HG03460 (cell line): ENCODE data around the gene PCDHGA5.
"Not testable (repeated sequence)": the region's sequence is repeated elsewhere in the genome, so short reads cannot be mapped to it uniquely, and the experiment has no call there.

ENCODE experiments used
- ATAC-seq: cut with Tn5 transposase; IDR thresholded peaks from one replicate; pipeline ENCODE4 v1.9.1; 2021; ENCODE audit not compliant: unreplicated experiment

PCDHGA5 gene

DNA sequence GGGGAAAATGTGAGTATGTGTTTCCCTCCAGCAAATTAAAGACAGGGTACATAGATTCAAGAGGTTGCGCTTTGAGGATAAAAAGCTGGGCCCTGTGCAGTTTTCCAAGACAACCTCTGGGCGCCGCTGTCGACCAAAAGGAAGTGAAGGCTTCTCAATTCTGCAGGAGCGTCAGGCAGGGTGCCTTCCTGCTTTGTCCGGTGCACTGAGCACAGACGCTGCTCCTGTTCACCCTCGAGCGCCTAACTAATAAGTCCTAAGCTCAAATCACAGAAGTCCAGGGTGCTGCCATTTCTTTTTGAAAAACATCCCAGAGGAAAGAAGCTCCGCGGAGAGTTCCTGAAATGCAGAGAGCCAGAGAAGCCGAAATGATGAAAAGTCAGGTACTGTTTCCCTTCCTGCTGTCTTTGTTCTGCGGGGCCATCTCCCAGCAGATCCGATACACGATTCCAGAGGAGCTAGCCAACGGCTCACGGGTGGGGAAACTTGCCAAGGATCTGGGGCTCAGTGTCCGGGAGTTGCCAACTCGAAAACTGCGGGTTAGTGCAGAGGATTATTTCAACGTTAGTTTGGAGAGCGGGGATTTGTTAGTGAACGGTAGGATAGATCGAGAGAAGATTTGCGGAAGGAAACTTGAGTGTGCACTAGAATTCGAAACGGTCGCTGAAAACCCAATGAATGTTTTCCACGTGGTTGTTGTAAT, 13.9 kb upstream of the PCDHGA5 start, which contains the start of gene PCDHGB1:
Gene PCDHGB1 (plus strand): TSS at position 183 of the 703 bp plus-strand sequence. CDS start 162 bp downstream, at position 345.
- ATAC-seq, result no peak

DNA sequence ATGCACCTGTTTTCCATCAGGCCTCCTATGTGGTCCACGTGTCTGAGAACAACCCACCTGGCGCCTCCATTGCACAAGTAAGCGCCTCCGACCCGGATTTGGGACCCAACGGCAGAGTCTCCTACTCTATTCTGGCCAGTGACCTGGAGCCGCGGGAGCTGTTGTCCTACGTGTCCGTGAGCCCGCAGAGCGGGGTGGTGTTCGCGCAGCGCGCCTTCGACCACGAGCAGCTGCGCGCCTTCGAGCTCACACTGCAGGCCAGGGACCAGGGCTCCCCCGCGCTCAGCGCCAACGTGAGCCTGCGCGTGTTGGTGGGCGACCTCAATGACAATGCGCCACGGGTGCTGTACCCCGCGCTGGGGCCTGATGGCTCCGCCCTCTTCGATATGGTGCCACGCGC, 12.4 kb upstream of the PCDHGA5 start:
- no peak for ATAC-seq

DNA sequence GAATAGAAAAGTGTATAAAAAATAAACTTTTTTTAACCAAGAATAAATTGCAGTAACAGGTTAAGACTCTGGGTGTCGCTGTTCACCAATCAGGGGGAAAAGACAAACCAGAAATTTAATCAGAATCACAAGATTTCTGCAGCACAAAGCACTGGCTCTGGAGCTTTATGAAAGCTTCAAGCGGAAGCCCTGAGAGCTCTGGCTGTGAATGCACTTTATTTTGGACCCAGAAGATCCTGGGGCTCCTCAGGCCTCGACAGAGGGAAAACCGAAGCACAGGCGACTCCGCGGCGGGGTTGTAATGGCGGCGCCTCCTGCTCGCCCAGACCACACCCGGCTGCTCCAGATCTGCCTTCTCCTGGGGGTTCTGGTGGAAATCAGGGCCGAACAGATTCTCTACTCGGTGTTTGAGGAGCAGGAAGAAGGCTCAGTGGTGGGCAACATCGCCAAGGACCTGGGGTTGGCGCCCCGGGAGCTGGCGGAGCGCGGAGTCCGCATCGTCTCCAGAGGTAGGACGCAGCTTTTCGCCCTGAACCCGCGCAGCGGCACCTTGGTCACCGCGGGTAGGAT, 9.0 kb upstream of the PCDHGA5 start, which contains the start of gene PCDHGA4:
Gene PCDHGA4 (plus strand): TSS at position 122 of the 570 bp plus-strand sequence. CDS start 87 bp downstream, at position 209.
- no peak for ATAC-seq

DNA sequence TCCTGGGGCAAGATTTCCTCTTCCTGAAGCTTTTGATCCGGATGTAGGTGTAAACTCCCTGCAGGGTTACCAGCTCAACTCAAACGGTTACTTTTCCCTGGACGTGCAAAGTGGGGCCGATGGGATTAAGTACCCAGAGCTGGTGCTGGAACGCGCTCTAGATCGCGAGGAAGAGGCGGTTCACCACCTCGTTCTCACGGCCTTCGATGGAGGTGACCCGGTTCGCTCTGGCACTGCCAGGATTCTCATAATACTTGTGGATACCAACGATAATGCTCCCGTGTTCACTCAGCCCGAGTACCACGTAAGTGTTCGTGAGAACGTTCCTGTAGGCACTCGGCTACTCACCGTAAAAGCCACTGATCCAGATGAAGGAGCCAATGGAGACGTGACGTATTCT, 8.3 kb upstream of the PCDHGA5 start:
- ATAC-seq, result no peak

DNA sequence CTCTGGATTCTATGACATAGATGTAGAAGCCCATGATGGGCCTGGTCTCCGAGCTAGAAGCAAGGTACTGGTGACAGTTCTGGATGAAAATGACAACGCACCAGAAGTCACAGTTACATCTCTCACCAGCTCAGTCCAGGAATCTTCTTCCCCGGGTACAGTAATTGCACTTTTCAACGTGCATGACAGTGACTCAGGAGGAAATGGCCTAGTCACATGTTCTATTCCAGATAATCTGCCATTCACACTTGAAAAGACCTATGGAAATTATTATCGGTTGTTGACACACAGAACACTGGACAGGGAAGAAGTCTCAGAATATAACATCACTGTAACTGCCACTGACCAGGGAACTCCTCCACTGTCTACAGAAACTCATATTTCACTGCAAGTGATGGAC, 7.8 kb upstream of the PCDHGA5 start:
- no peak for ATAC-seq

DNA sequence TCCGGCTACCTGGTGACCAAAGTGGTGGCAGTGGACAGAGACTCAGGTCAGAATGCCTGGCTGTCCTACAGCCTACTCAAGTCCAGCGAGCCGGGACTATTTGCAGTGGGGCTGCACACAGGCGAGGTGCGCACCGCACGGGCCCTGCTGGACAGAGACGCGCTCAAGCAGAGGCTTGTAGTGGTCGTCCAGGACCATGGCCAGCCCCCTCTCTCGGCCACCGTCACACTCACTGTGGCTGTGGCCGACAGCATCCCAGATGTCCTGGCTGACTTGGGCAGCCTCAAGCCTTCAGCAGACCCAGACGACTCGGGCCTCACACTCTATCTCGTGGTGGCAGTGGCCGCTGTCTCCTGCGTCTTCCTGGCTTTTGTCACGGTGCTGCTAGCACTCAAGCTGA, 7.0 kb upstream of the PCDHGA5 start:
- no peak for ATAC-seq

DNA sequence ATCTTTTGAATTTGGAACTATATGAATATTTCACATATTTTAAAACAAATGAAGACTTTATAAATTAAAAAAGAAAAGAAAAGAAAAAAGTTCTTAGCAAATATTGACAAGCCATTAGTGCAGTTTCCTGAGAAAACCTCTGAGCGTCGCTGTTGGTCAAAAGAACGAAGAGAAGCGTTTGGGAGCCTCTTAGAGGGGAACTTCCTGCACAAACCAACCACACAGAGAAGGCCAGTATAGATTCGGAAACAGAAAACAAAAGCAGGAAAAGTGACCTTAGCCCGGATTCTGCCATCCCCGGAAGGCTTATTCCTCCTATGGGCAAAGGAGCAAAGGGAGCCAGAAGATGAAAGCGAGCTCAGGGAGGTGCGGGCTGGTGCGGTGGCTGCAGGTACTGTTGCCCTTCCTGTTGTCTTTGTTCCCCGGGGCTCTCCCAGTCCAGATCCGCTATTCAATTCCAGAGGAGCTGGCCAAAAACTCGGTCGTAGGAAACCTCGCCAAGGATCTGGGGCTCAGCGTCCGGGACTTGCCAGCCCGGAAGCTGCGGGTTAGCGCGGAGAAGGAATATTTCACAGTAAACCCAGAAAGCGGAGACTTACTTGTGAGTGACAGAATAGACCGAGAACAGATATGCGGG, 4.1 kb upstream of the PCDHGA5 start, which contains the start of gene PCDHGB2:
Gene PCDHGB2 (plus strand): TSS at position 205 of the 637 bp plus-strand sequence. CDS start 142 bp downstream, at position 347.
- no peak for ATAC-seq

DNA sequence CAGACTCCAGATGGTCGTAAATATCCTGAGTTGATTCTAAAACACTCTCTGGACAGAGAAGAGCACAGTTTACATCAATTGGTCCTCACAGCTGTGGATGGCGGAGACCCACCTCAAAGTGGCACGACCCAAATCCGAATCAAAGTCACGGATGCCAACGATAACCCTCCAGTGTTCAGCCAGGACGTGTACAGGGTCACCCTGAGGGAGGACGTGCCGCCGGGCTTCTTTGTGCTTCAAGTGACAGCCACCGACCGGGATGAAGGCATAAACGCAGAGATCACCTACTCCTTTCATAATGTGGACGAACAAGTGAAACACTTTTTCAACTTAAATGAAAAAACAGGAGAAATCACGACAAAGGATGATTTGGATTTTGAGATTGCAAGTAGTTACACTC, 3.3 kb upstream of the PCDHGA5 start:
- ATAC-seq, result no peak

DNA sequence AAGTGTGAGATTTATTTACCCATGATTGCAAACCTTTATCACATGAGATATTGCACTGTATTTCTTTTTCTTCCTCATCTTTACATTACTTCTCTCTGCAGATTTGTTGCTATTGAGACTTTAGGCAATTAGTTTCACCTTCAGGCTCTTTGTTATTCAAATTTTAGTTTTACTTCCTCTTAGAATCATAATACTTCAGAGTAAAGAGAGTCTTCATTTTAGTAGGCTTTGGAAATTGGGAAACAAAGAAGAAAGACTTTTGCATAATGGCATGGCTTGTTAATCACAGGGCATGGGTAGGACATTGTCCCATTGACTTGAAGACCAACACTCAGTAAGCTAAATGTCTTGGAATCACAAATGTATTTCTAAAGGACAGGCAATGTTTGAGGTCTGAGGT, 1.2 kb upstream of the PCDHGA5 start:
- no peak for ATAC-seq

DNA sequence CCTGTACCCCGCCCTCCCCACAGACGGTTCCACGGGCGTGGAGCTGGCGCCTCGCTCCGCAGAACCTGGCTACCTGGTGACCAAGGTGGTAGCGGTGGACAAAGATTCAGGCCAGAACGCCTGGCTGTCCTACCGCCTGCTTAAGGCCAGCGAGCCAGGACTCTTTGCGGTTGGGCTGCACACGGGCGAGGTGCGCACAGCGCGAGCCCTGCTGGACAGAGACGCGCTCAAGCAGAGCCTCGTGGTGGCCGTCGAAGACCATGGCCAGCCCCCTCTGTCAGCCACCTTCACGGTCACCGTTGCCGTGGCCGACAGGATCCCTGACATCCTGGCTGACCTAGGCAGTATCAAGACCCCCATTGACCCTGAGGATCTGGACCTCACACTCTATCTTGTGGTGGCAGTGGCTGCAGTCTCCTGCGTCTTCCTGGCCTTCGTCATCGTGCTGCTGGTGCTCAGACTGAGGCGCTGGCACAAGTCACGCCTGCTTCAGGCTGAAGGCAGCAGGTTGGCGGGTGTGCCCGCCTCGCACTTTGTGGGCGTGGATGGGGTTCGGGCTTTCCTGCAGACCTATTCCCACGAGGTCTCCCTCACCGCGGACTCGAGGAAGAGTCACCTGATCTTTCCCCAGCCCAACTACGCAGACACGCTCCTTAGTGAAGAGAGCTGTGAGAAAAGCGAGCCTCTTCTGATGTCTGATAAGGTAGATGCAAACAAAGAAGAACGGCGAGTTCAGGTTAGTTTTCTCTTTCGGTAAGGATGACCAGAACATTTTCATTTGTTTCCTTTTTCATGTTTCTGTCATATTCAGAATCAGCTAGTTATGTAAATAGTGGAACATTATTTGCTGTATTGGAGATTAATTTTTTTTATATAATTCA, 2.3 kb downstream of the PCDHGA5 start:
- ATAC-seq, result no peak

DNA sequence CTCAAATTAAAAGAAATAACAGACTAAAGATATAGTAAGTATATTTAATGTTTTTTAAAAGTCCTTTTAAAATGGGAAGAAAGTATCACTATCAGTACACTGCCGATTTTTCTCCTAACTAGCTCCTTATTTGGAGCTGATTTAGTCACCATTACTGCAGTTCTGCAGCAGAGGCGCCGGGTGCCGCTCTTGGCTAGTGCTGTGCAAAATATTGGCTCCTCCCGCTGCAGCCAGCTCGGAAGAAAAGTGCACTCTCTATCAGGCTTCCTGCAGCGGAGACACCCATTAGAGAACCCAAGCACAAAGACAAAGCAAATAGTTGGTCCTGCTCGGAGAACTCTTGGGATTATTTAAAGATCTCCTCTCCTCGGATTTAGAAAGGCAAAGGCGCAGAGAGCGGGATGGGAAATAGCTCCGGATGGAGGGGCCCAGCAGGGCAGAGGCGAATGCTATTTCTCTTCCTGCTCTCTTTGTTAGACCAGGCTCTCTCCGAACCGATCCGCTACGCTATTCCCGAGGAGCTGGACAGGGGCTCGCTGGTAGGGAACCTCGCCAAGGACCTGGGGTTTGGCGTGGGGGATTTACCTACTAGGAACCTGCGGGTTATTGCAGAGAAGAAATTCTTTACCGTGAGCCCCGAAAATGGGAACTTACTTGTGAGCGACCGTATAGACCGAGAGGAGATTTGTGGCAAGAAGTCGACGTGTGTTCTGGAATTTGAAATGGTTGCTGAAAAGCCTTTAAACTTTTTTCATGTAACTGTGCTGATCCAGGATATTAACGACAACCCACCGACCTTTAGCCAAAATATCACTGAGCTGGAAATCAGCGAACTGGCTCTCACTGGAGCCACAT, 6.3 kb downstream of the PCDHGA5 start, which contains the start of gene PCDHGB3:
Gene PCDHGB3 (plus strand): TSS at position 249 of the 855 bp plus-strand sequence. CDS start 153 bp downstream, at position 402.
- ATAC-seq, result peak; percentile 88

DNA sequence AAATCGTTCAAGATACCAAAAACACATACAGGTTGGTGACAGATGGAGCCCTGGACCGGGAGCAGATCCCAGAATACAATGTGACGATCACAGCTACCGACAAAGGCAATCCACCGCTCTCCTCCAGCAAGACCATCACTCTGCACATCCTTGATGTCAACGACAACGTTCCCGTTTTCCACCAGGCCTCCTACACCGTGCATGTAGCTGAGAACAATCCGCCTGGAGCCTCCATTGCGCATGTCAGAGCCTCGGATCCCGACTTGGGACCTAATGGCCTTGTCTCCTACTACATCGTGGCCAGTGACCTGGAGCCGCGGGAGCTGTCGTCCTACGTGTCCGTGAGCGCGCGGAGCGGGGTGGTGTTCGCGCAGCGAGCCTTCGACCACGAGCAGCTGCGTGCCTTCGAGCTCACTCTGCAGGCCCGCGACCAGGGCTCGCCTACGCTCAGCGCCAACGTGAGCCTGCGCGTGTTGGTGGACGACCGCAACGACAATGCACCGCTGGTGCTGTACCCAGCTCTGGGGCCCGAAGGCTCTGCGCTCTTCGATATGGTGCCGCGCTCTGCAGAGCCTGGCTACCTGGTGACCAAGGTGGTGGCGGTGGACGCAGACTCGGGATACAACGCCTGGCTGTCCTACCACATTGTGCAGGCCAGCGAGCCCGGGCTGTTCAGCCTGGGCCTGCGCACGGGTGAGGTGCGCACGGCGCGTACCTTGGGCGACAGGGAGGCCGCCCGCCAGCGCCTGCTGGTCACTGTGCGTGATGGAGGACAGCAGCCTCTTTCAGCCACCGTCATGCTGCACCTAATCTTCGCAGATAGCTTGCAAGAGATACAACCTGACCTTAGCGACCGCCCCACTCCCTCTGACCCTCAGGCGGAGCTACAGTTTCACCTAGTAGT, 7.9 kb downstream of the PCDHGA5 start:
- no peak for ATAC-seq

DNA sequence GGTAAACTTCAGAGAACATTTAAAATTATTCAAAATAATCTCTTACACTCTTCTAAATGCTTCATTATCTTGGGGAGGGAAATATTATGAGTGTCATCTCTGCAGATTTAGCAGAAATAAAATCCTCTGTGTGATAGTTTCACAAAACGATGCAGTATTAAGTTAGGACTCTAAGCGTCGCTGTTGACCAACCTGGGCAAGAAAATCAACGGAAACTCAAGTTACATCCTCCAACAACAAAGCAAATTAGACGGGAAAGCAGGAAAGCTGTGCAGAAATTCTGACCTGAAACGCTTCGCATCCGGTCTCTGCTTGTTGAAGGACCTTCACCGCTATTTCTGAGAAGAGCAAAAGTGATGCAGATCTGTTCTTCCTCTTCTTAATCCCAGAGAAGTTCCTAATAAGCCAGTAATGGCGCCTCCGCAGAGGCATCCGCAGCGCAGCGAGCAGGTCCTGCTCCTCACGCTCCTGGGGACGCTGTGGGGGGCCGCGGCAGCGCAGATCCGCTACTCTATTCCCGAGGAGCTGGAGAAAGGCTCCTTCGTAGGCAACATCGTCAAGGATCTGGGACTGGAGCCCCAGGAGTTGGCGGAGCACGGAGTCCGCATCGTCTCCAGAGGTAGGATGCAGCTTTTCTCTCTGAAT, 9.8 kb downstream of the PCDHGA5 start, which contains the start of gene PCDHGA6:
Gene PCDHGA6 (plus strand): TSS at position 219 of the 645 bp plus-strand sequence. CDS start 193 bp downstream, at position 412.
- ATAC-seq, result no peak

DNA sequence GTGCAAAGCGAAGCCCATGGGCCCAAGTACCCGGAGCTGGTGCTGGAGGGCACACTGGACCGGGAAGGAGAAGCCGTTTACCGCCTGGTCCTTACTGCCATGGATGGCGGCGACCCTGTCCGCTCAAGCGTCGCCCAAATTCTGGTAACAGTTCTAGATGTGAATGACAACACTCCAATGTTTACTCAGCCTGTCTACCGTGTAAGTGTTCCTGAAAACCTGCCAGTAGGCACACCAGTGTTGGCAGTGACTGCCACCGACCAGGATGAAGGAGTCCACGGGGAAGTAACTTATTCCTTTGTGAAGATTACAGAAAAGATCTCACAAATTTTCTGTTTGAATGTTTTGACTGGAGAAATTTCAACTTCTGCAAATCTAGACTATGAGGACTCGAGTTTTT, 10.7 kb downstream of the PCDHGA5 start:
- no peak for ATAC-seq

DNA sequence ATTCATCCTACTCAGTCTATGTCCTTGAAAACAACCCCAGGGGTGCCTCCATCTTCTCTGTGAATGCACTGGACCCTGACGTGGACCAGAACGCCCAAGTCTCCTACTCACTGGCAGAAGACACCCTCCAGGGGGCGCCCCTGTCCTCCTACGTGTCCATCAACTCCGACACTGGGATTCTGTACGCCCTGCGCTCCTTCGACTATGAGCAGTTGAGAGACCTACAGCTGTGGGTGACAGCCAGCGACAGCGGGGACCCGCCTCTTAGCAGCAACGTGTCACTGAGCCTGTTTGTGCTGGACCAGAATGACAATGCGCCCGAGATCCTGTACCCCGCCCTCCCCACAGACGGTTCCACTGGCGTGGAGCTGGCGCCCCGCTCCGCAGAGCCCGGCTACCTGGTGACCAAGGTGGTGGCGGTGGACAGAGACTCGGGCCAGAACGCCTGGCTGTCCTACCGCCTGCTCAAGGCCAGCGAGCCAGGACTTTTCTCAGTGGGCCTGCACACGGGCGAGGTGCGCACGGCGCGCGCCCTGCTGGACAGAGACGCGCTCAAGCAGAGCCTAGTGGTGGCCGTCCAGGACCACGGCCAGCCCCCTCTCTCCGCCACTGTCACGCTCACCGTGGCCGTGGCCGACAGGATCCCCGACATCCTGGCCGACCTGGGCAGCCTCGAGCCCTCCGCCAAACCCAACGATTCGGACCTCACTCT, 11.6 kb downstream of the PCDHGA5 start:
- not testable (repeated sequence) for ATAC-seq

DNA sequence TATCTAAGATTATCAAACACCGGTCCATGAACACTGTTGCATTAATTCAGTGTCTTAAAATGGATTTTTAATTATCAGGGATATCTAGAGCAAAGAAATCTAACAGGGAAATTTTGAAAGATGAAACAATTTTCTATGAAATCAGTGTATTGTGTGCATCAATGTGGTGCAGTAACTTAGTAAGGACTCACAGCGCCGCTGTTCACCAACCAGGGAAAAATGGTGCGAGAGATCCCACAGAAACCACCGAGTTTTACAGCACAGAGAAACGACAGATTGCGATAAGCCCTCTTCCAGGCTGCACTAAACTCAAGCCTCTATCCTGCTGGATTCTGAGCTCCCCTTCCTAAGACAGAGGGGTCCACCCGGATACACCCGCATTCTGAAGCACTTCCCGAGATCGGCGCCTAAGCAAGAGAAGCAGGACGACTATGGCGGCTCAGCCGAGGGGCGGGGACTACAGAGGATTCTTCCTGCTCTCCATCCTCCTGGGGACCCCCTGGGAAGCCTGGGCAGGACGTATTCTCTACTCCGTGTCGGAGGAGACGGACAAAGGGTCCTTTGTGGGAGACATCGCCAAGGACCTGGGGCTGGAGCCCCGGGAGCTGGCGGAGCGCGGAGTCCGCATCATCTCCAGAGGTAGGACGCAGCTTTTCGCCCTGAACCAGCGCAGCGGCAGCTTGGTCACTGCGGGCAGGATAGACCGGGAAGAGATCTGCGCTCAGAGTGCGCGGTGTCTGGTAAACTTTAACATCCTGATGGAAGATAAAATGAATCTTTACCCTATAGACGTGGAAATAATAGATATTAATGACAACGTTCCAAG, 18.7 kb downstream of the PCDHGA5 start, which contains the start of gene PCDHGA7:
Gene PCDHGA7 (plus strand): TSS at position 274 of the 826 bp plus-strand sequence. CDS start 158 bp downstream, at position 432.
- no peak for ATAC-seq

DNA sequence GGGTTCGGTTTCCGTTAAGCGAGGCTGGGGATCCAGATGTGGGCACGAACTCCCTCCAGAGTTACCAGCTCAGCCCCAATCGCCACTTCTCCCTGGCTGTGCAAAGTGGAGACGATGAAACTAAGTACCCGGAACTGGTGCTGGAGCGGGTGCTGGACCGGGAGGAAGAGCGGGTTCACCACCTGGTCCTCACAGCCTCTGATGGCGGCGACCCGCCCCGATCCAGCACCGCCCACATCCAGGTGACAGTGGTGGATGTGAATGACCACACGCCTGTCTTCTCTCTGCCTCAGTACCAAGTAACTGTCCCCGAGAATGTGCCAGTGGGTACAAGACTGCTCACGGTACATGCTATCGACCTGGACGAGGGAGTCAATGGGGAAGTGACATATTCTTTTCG, 19.4 kb downstream of the PCDHGA5 start:
- ATAC-seq, result no peak
